IMR-90 (cell line): ENCODE data around the gene TSTD1. TPM values are rescaled to one million over a fixed set of nuclear protein-coding genes. Genes with fewer than 3 reads are reported as not detected.

ENCODE experiments used
- ATAC-seq: fragments of 200-7000 bp; cut with Tn5 transposase; 2 replicates; pipeline ENCODE4 v1.9.1; 2020; ENCODE audit warnings: low read depth, mild to moderate bottlenecking, moderate library complexity
- BruUV-seq: library from RNA; stranded (reverse); fragments of 400-500 nt; replicated peaks from 2 replicates; lab custom pipeline; 2021; lab: Mats Ljungman, UMichigan
- CTCF ChIA-PET: fragments of 300-600 bp; formaldehyde crosslinking; extraction: SDS; loops from one replicate; lab custom pipeline; 2021; ENCODE audit warnings: antibody characterized with exemption; lab: Yijun Ruan, JAX
- POLR2A ChIA-PET: fragments of 300-600 bp; sonication (Branson Sonifier 250); formaldehyde crosslinking; loops from one replicate; lab custom pipeline; 2022; ENCODE audit warnings: antibody characterized with exemption; ENCODE audit not compliant: unreplicated experiment; lab: Charles Lee
- DNase-seq: peaks from one replicate; pipeline ENCODE4 v3.0.0; 2013
- H2AFZ ChIP-seq: replicated peaks from 2 replicates; pipeline ENCODE3; 2013; ENCODE audit warnings: low read length, mild to moderate bottlenecking; ENCODE audit not compliant: poor library complexity
- H2AK5ac ChIP-seq: 2 replicates; pipeline ENCODE4 v1.6.1; 2013; ENCODE audit warnings: low read depth, low read length, inconsistent platforms
- H2AK9ac ChIP-seq: replicated peaks from 2 replicates; pipeline ENCODE3; 2013; ENCODE audit warnings: mild to moderate bottlenecking, low read depth, low read length, moderate library complexity; ENCODE audit not compliant: poor library complexity
- H2BK120ac ChIP-seq: 2 replicates; pipeline ENCODE4 v1.6.1; 2013; ENCODE audit warnings: low read depth, low read length, inconsistent platforms
- H2BK15ac ChIP-seq: 3 replicates; pipeline ENCODE4 v1.6.1; 2013; ENCODE audit warnings: low read depth, low read length, inconsistent platforms
- H2BK20ac ChIP-seq: 2 replicates; pipeline ENCODE4 v1.6.1; 2013; ENCODE audit warnings: low read depth, mild to moderate bottlenecking, inconsistent platforms, low read length, moderate library complexity
- H2BK5ac ChIP-seq: 2 replicates; pipeline ENCODE4 v1.6.1; 2013; ENCODE audit warnings: mild to moderate bottlenecking, low read depth, low read length, inconsistent platforms; ENCODE audit not compliant: poor library complexity, severe bottlenecking
- H3K14ac ChIP-seq: replicated peaks from 2 replicates; pipeline ENCODE4 v1.6.1; 2013; ENCODE audit warnings: low read depth, low read length, inconsistent platforms
- H3K18ac ChIP-seq: 2 replicates; pipeline ENCODE4 v1.6.1; 2013; ENCODE audit warnings: low read depth, low read length, control low read depth
- H3K23ac ChIP-seq: 2 replicates; pipeline ENCODE4 v1.6.1; 2013; ENCODE audit warnings: low read depth, low read length, inconsistent platforms
- H3K27ac ChIP-seq: 2 replicates; pipeline ENCODE4 v1.5.1; 2013; ENCODE audit warnings: mild to moderate bottlenecking, control low read depth, low read length; ENCODE audit not compliant: insufficient read depth
- H3K27me3 ChIP-seq: 2 replicates; pipeline ENCODE4 v1.6.1; 2013; ENCODE audit warnings: low read length; ENCODE audit not compliant: control insufficient read depth, insufficient read depth
- H3K36me3 ChIP-seq: 2 replicates; pipeline ENCODE4 v1.6.1; 2013; ENCODE audit warnings: low read length, mixed read lengths; ENCODE audit not compliant: control insufficient read depth, insufficient read depth
- H3K4ac ChIP-seq: 2 replicates; pipeline ENCODE4 v1.6.1; 2013; ENCODE audit warnings: low read depth, low read length, inconsistent platforms
- H3K4me1 ChIP-seq: 2 replicates; pipeline ENCODE4 v1.6.1; 2013; ENCODE audit warnings: low read length, mixed read lengths; ENCODE audit not compliant: control insufficient read depth, insufficient read depth
- H3K4me2 ChIP-seq: 2 replicates; pipeline ENCODE4 v1.6.1; 2013; ENCODE audit warnings: low read depth, mild to moderate bottlenecking, control low read depth, low read length, moderate library complexity
- H3K4me3 ChIP-seq: 2 replicates; pipeline ENCODE4 v1.5.1; 2013; ENCODE audit warnings: low read depth, mild to moderate bottlenecking, control low read depth, low read length, moderate library complexity; ENCODE audit not compliant: insufficient read depth
- H3K56ac ChIP-seq: 2 replicates; pipeline ENCODE4 v1.6.1; 2013; ENCODE audit warnings: low read length, inconsistent platforms; ENCODE audit not compliant: insufficient read depth; ENCODE audit errors: extremely low read depth
- H3K79me1 ChIP-seq, 2 experiments: 2 replicates each; pipeline ENCODE4 v1.6.1; 2013; ENCODE audit warnings: low read length in 2 of 2, inconsistent platforms in 1 of 2, low read depth in 1 of 2
- H3K9ac ChIP-seq: 2 replicates; pipeline ENCODE4 v1.6.1; 2013; ENCODE audit warnings: low read depth, low read length, control low read depth
- H3K9me1 ChIP-seq: 2 replicates; pipeline ENCODE4 v1.6.1; 2013; ENCODE audit warnings: low read length, inconsistent platforms; ENCODE audit not compliant: insufficient read depth
- H3K9me3 ChIP-seq: 2 replicates; pipeline ENCODE4 v1.6.1; 2013; ENCODE audit warnings: low read length; ENCODE audit not compliant: control insufficient read depth, insufficient read depth
- H4K20me1 ChIP-seq: 2 replicates; pipeline ENCODE4 v1.6.1; 2013; ENCODE audit warnings: low read length, inconsistent platforms; ENCODE audit not compliant: insufficient read depth
- H4K5ac ChIP-seq: 2 replicates; pipeline ENCODE4 v1.6.1; 2013; ENCODE audit warnings: mild to moderate bottlenecking, low read depth, low read length, control low read depth
- H4K8ac ChIP-seq, 2 experiments: 2 replicates each; pipeline ENCODE4 v1.6.1; 2013; ENCODE audit warnings: low read depth in 2 of 2, low read length in 2 of 2, control low read depth in 1 of 2, inconsistent platforms in 1 of 2
- H4K91ac ChIP-seq: 2 replicates; pipeline ENCODE4 v1.6.1; 2013; ENCODE audit warnings: low read depth, low read length, inconsistent platforms; ENCODE audit not compliant: insufficient read depth
- CHD1 ChIP-seq: IDR thresholded peaks from 2 replicates; pipeline ENCODE4 v1.6.1; 2012; ENCODE audit warnings: low read depth, low read length, improper control_type of control experiment
- MXI1 ChIP-seq: IDR thresholded peaks from 2 replicates; pipeline ENCODE4 v1.6.1; 2012; ENCODE audit warnings: low read depth, mild to moderate bottlenecking, low read length, moderate library complexity, borderline replicate concordance
- WGBS, 2 experiments: methylation state at CpG; one replicate each; pipeline versions ENCODE4 v1.1.5 to v1.1.7; 2013; ENCODE audit warnings: missing lambda C conversion rate in 2 of 2; ENCODE audit not compliant: insufficient read length in 1 of 2; ENCODE audit errors: extremely low coverage in 2 of 2; 5-methylcytosine and 5-hydroxymethylcytosine counted together
- dilution Hi-C: fragments of 300-500 bp; cut with HindIII; formaldehyde crosslinking; loops from one replicate; pipeline ENCODE4 v1.14.3; 2018; ENCODE audit warnings: low sequenced_read_pairs; ENCODE audit not compliant: unreplicated experiment
- in situ Hi-C: fragments of 300-500 bp; cut with MboI; formaldehyde crosslinking; loops from 3 replicates; pipeline ENCODE4 v1.14.3; 2019; ENCODE audit warnings: low sequenced_read_pairs, inconsistent platforms, mixed read lengths
- intact Hi-C: fragments of 100-400 bp; cut with micrococcal nuclease; formaldehyde crosslinking; loops from 2 replicates; pipeline ENCODE4 v1.10.0; 2022
- polyA plus RNA-seq, 3 experiments: library from polyadenylated mRNA; depleted of rRNA; stranded (reverse); fragments of >200 nt; gene quantifications; 2 replicates each; pipeline ENCODE4 v1.2.3, GENCODE V29; 2012; ENCODE audit warnings: low replicate concordance in 1 of 3
- total RNA-seq: library from RNA; depleted of rRNA; stranded (reverse); fragments of >200 nt; gene quantifications from 2 replicates; pipeline ENCODE4 v1.2.3, GENCODE V29; 2012

TSTD1 gene
- total and polyA plus RNA-seq, 2 of the 4 experiments (the other 2 are of a cell fraction) = 0.21 TPM; not detected in 1

DNA sequence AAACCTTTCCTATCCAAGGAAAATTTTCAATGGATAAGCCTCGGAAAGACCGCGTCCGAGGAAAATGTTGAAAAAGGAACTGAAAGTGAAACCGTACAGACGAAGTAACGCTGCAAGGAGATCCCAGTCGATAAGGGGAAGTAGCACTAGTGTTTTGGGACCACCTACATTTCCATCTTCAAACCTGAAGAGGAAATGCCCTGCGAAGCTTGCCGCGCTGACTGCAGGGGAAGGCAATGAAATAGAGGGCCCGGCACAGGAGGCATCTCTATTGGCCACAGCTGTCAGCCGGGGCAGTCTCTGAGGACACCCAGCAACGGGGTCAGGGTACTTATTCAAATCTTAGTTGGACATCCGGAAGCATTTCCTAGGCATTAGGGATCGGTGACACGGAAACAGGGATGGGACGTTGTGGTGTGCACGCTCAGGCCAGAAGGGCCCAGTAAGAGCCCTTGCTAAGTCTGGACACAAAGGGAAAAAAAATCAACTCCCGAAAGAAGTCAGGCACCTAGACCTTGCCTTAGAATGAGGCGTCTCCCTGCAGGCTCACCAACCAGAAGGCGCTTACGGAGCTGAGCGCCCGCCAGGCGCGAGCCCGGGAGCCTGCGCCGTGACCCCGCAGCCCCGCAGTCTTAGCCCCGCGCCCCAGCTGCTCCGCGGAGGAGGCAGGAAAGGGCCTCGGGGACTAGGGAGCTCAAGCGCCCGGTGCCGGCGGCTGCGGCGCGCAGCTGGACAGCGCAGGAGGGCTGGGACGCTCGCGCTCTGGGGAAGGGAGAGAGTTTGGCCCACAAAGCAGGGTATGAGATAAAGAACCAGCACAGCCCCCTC is 6.4 kb upstream of the TSTD1 start:
- DNase-seq = peak; percentile 58
- Histone ChIP-seq H3K4me1 (no peaks in the 10 kb centered on the region; the same call in 1 of the 2 replicates), H3K23ac (peak overlapping the region; percentile 89), H3K27ac (peak overlapping the region; percentile 73), H3K9ac (peak overlapping the region; percentile 82), H3K36me3 (peaks cover 19% of the 10 kb centered on the region), H3K14ac (peak overlapping the region; percentile 78), H2BK5ac (peak overlapping the region; percentile 75), H3K4me3 (peak overlapping the region; percentile 53), H4K8ac (peak overlapping the region; percentile 88 to 95), H4K91ac (peak overlapping the region; percentile 64), H4K20me1 (no peaks in the 10 kb centered on the region; the same call in 1 of the 2 replicates), H2AK5ac (0 out of 2 replicates have a peak overlapping the region, but pooled peaks have one; percentile 3), H2BK20ac (no peak overlapping the region), H3K9me1 (no peaks in the 10 kb centered on the region), H2AK9ac (peak overlapping the region; percentile 84), H3K79me1 (peaks cover 18 to 37% of the 10 kb centered on the region in 2 experiments), H3K9me3 (no peaks in the 10 kb centered on the region), H4K5ac (peak overlapping the region; percentile 56), H2BK120ac (peak overlapping the region; percentile 0; the same call in 1 of the 2 replicates), H3K4me2 (peak overlapping the region; percentile 87), H2AFZ (peak overlapping the region; percentile 78), H3K27me3 (no peaks in the 10 kb centered on the region), H3K56ac (peak overlapping the region; percentile 89), H2BK15ac (no peak overlapping the region), H3K4ac (peak overlapping the region; percentile 78), H3K18ac (no peak overlapping the region; the same call in 1 of the 2 replicates)
- intact Hi-C loops (loop anchor here (1.0 to 5.0 kb wide), 4 partner anchors 37 to 347 kb away; no protein-coding TSS in a partner anchor), in situ Hi-C loops (loop anchor here (5.0 kb wide), 1 partner anchor 48 kb away; no protein-coding TSS in a partner anchor), dilution Hi-C loops (no loop called here)
- ATAC-seq = peak; percentile 68
- ChIA-PET POLR2A (no interaction called here), CTCF (interaction anchor here (2.0 to 2.2 kb wide), 2 partner anchors 48 to 52 kb away, joined by 10 to 13 read pairs; partner anchors contain the start of gene KLHDC9)
- 0% methylated on average over 2 of the region's 48 CpGs; no CpG with 5 or more reads in 1 of the 2 experiments for WGBS, 2 experiments
- TF ChIP-seq CHD1 (no peak), MXI1 (0 out of 2 replicates have a peak, but pooled peaks have one; percentile 33)
- TSS peak; percentile 56 for BruUV-seq
